Measurements from ENCODE around the gene CD52. TPM values are rescaled to one million over a fixed set of nuclear protein-coding genes. Genes with fewer than 3 reads are reported as not detected.

Gene CD52
- total and polyA plus RNA-seq, 2 of the 13 experiments (the other 11 are each of a cell fraction or from before 2014, with no cell fraction given) = 0.32 TPM; not detected in 1

- no peak for TF ChIP-seq HES4 (CRISPR knock-in tag; IDR thresholded peaks at IDR 0.05; ENCODE audit: borderline replicate concordance)
- TF ChIP-seq FOSL2 (CRISPR knock-in tag; IDR thresholded peaks at IDR 0.05) = peak; percentile 54
- peak; percentile 47 for TF ChIP-seq YY1 (IDR thresholded peaks at IDR 0.05; ENCODE audit: insufficient read depth, insufficient replicate concordance, low read depth, low read length)
- no peak for TF ChIP-seq ZNF3 (CRISPR knock-in tag; IDR thresholded peaks at IDR 0.05)
- peak; percentile 40; the same call in 1 of the 2 replicates for TF ChIP-seq KAT8 (CRISPR knock-in tag; IDR thresholded peaks at IDR 0.05)
- no peak for TF ChIP-seq DR1 (CRISPR knock-in tag; IDR thresholded peaks at IDR 0.05)
- no peak for TF ChIP-seq RERE (CRISPR knock-in tag; IDR thresholded peaks at IDR 0.05; ENCODE audit: low read depth)
- no peak for TF ChIP-seq MAFF (IDR thresholded peaks at IDR 0.05; ENCODE audit: low read depth, low read length)
- TF ChIP-seq MZF1 (CRISPR knock-in tag; IDR thresholded peaks at IDR 0.05; ENCODE audit: borderline replicate concordance) = no peak
- peak; percentile 57 for TF ChIP-seq TEAD3 (CRISPR knock-in tag; optimal IDR thresholded peaks at IDR 0.05; ENCODE audit: borderline replicate concordance)
- peak; percentile 44; the same call in 1 of the 2 replicates for TF ChIP-seq ZGPAT (CRISPR knock-in tag; IDR thresholded peaks at IDR 0.05)
- TF ChIP-seq WIZ (CRISPR knock-in tag; IDR thresholded peaks at IDR 0.05) = no peak
- TF ChIP-seq FIP1L1 (IDR thresholded peaks at IDR 0.05; ENCODE audit: borderline replicate concordance, insufficient read depth, low read depth, low read length) = no peak
- TF ChIP-seq ZNF558 (CRISPR knock-in tag; IDR thresholded peaks at IDR 0.05; ENCODE audit: borderline replicate concordance) = no peak
- TF ChIP-seq PLRG1 (conservative IDR thresholded peaks at IDR 0.05) = no peak
- peak; percentile 43; the same call in 1 of the 2 replicates for TF ChIP-seq THAP9 (CRISPR knock-in tag; IDR thresholded peaks at IDR 0.05; ENCODE audit: borderline replicate concordance)
- no peak for TF ChIP-seq ZNF589 (CRISPR knock-in tag; conservative IDR thresholded peaks at IDR 0.05)
- peak; percentile 44; the same call in 1 of the 2 replicates for TF ChIP-seq ATF7-NPFF (CRISPR knock-in tag; IDR thresholded peaks at IDR 0.05; ENCODE audit: low read depth)
- peak; percentile 42 for TF ChIP-seq HNRNPLL (IDR thresholded peaks at IDR 0.05; ENCODE audit: low read depth, low read length, poor library complexity, severe bottlenecking)
- no peak for TF ChIP-seq ARID2 (CRISPR knock-in tag; IDR thresholded peaks at IDR 0.05; ENCODE audit: borderline replicate concordance)
Observed at GRCh38 chr1:26363549-26364448, 46.0 kb downstream of the CD52 start (continued).

Data from HepG2 (cell line).